HCT116 (cell line): ENCODE results near the gene PITPNM1. TPM values are rescaled to one million over a fixed set of nuclear protein-coding genes. Genes with fewer than 3 reads are reported as not detected.

ENCODE experiments used
- ATAC-seq: fragments of 200-7000 bp; cut with Tn5 transposase; 2 replicates; pipeline ENCODE4 v1.9.1; 2020; ENCODE audit warnings: mild to moderate bottlenecking, moderate library complexity
- BruUV-seq: library from RNA; stranded (reverse); fragments of 400-500 nt; replicated peaks from 2 replicates; lab custom pipeline; 2021; lab: Mats Ljungman, UMichigan
- CTCF ChIA-PET: fragments of 300-600 bp; sonication (Branson Sonifier 250); formaldehyde crosslinking; loops from one replicate; lab custom pipeline; 2021; ENCODE audit warnings: antibody characterized with exemption; lab: Charles Lee
- POLR2A ChIA-PET: fragments of 300-600, 350-600 bp; sonication (Branson Sonifier 250); formaldehyde crosslinking; loops from one replicate; lab custom pipeline; 2021; ENCODE audit warnings: antibody characterized with exemption; lab: Charles Lee
- RAD21 ChIA-PET, 2 experiments: fragments of 300-600 bp; sonication (Branson Sonifier 250); formaldehyde crosslinking; loops; one replicate each; lab custom pipeline; 2023; ENCODE audit warnings: low total read pairs in 2 of 2; ENCODE audit not compliant: uncharacterized antibody in 2 of 2, unreplicated experiment in 2 of 2, low non-redundant PET in 1 of 2; lab: Charles Lee
- DNase-seq: peaks from one replicate; pipeline ENCODE4 v3.0.0-alpha.2; 2010; ENCODE audit warnings: low read depth, low spot score
- H2AFZ ChIP-seq: fragments of 200-600 bp; shearing (Covaris generic), sonication (generic); 2 replicates; pipeline ENCODE4 v1.6.1; 2017; ENCODE audit warnings: low read depth, mixed run types, mixed read lengths, antibody characterized with exemption, low read length; ENCODE audit not compliant: poor library complexity, severe bottlenecking
- H3K27ac ChIP-seq: 2 replicates; pipeline ENCODE4 v1.5.1; 2012; ENCODE audit warnings: low read depth, low read length
- H3K27me3 ChIP-seq: fragments of 200-600 bp; sonication (generic); 2 replicates; pipeline ENCODE4 v1.6.1; 2016; ENCODE audit warnings: mixed run types, low read length, mixed read lengths; ENCODE audit not compliant: insufficient read depth
- H3K36me3 ChIP-seq, 2 experiments: fragments of 200-500 bp in 1 of 2; fragments of 200-600 bp in 1 of 2; sonication (Bioruptor generic) in 1 of 2; sonication (generic) in 1 of 2; 2 replicates each; pipeline versions ENCODE4 v1.5.1 to v1.6.1; 2014 to 2016; ENCODE audit warnings: low read length in 2 of 2, inconsistent platforms in 1 of 2, mixed read lengths in 1 of 2, mixed run types in 1 of 2; ENCODE audit not compliant: insufficient read depth in 2 of 2, control insufficient read depth in 1 of 2
- H3K4me1 ChIP-seq, 2 experiments: fragments of 200-600 bp in 1 of 2; sonication (generic) in 1 of 2; 2 replicates each; pipeline versions ENCODE4 v1.5.1 to v1.6.1; 2012 to 2017; ENCODE audit warnings: low read length in 2 of 2, inconsistent platforms in 1 of 2, mild to moderate bottlenecking in 1 of 2, mixed read lengths in 1 of 2, mixed run types in 1 of 2, moderate library complexity in 1 of 2; ENCODE audit not compliant: insufficient read depth in 2 of 2, control insufficient read depth in 1 of 2
- H3K4me2 ChIP-seq: fragments of 200-600 bp; sonication (generic); 2 replicates; pipeline ENCODE4 v1.6.1; 2017; ENCODE audit warnings: mixed run types, low read length, mixed read lengths
- H3K4me3 ChIP-seq, 2 experiments: fragments of 200-600 bp in 1 of 2; sonication (generic) in 1 of 2; replicated peaks in 1 of 2; 2 replicates each; pipeline ENCODE4 v1.5.1; 2011 to 2016; ENCODE audit warnings: low read length in 2 of 2, control low read depth in 1 of 2, low read depth in 1 of 2, mild to moderate bottlenecking in 1 of 2, mixed read lengths in 1 of 2, mixed run types in 1 of 2
- H3K79me2 ChIP-seq: fragments of 200-600 bp; sonication (generic); 2 replicates; pipeline ENCODE4 v1.6.1; 2017; ENCODE audit warnings: mild to moderate bottlenecking, mixed run types, low read length, moderate library complexity, mixed read lengths; ENCODE audit not compliant: insufficient read depth
- H3K9ac ChIP-seq: fragments of 200-600 bp; sonication (generic); 2 replicates; pipeline ENCODE4 v1.6.1; 2016; ENCODE audit warnings: low read length, mixed read lengths
- H3K9me2 ChIP-seq: fragments of 200-600 bp; sonication (generic), shearing (Covaris generic); 2 replicates; pipeline ENCODE4 v1.6.1; 2017; ENCODE audit warnings: mixed run types, mild to moderate bottlenecking, moderate library complexity; ENCODE audit not compliant: insufficient read depth
- H3K9me3 ChIP-seq, 2 experiments: fragments of 200-500 bp in 1 of 2; fragments of 200-600 bp in 1 of 2; sonication (Bioruptor generic) in 1 of 2; sonication (generic) in 1 of 2; 2 replicates each; pipeline ENCODE4 v1.6.1; 2014 to 2017; ENCODE audit warnings: low read length in 2 of 2, mixed read lengths in 2 of 2, inconsistent platforms in 1 of 2, low read depth in 1 of 2, mild to moderate bottlenecking in 1 of 2, mixed run types in 1 of 2, moderate library complexity in 1 of 2; ENCODE audit not compliant: control insufficient read depth in 1 of 2, insufficient read depth in 1 of 2
- H4K20me1 ChIP-seq: fragments of 200-600 bp; sonication (generic), shearing (Covaris generic); 2 replicates; pipeline ENCODE4 v1.6.1; 2017; ENCODE audit warnings: mixed run types, mild to moderate bottlenecking, moderate library complexity; ENCODE audit not compliant: insufficient read depth
- ATF3 ChIP-seq: IDR thresholded peaks from 2 replicates; pipeline ENCODE4 v1.6.1; 2012
- CBX3 ChIP-seq: IDR thresholded peaks from 2 replicates; pipeline ENCODE4 v1.6.1; 2012; ENCODE audit warnings: low read depth
- CTCF ChIP-seq, 3 experiments: fragments of 200-600 bp in 1 of 3; sonication (generic) in 1 of 3; IDR thresholded peaks in 2 of 3; conservative IDR thresholded peaks in 1 of 3; 2 replicates each; pipeline ENCODE4 v1.5.1; 2012 to 2017; ENCODE audit warnings: low read depth in 2 of 3, low read length in 2 of 3, antibody characterized with exemption in 1 of 3, borderline replicate concordance in 1 of 3, control low read depth in 1 of 3, mild to moderate bottlenecking in 1 of 3, mixed read lengths in 1 of 3, mixed run types in 1 of 3, moderate library complexity in 1 of 3; ENCODE audit not compliant: insufficient read depth in 1 of 3
- EGR1 ChIP-seq: IDR thresholded peaks from 2 replicates; pipeline ENCODE4 v1.6.1; 2012; ENCODE audit warnings: low read depth
- ELF1 ChIP-seq: IDR thresholded peaks from 2 replicates; pipeline ENCODE4 v1.6.1; 2012; ENCODE audit warnings: low read depth, borderline replicate concordance
- FOSL1 ChIP-seq: IDR thresholded peaks from 2 replicates; pipeline ENCODE4 v1.6.1; 2012; ENCODE audit warnings: low read depth
- POLR2A ChIP-seq: IDR thresholded peaks from 2 replicates; pipeline ENCODE4 v1.7.0; 2011; ENCODE audit warnings: borderline replicate concordance; ENCODE audit not compliant: insufficient read depth, insufficient read length; ENCODE audit errors: extremely low read depth
- RAD21 ChIP-seq: IDR thresholded peaks from 2 replicates; pipeline ENCODE4 v1.6.1; 2012; ENCODE audit warnings: low read depth, mild to moderate bottlenecking
- REST ChIP-seq: IDR thresholded peaks from 2 replicates; pipeline ENCODE4 v1.6.1; 2012; ENCODE audit warnings: low read depth
- SIN3A ChIP-seq: IDR thresholded peaks from 2 replicates; pipeline ENCODE4 v1.6.1; 2012; ENCODE audit warnings: low read depth
- SP1 ChIP-seq: IDR thresholded peaks from 2 replicates; pipeline ENCODE4 v1.6.1; 2012; ENCODE audit warnings: low read depth
- TCF7L2 ChIP-seq: IDR thresholded peaks from 2 replicates; pipeline ENCODE4 v1.7.0; 2011; ENCODE audit warnings: borderline replicate concordance, inconsistent platforms; ENCODE audit not compliant: insufficient read depth, insufficient read length; ENCODE audit errors: extremely low read depth
- YY1 ChIP-seq: IDR thresholded peaks from 2 replicates; pipeline ENCODE4 v1.6.1; 2011; ENCODE audit warnings: low read length, low read depth, moderate library complexity, mild to moderate bottlenecking; ENCODE audit not compliant: insufficient replicate concordance; ENCODE audit errors: extremely low read depth
- ZBTB33 ChIP-seq: IDR thresholded peaks from 2 replicates; pipeline ENCODE4 v1.6.1; 2011; ENCODE audit warnings: mild to moderate bottlenecking, low read length, moderate library complexity; ENCODE audit not compliant: insufficient replicate concordance; ENCODE audit errors: extremely low read depth
- ZFX ChIP-seq: fragments of 450-650 bp; IDR thresholded peaks from 2 replicates; pipeline ENCODE4 v1.6.1; 2017
- intact Hi-C: fragments of 100-400 bp; cut with micrococcal nuclease; formaldehyde crosslinking; loops from 2 replicates; pipeline ENCODE4 v1.10.0; 2022
- total RNA-seq: library from RNA; stranded (reverse); gene quantifications from one replicate; pipeline ENCODE4 v1.2.1, GENCODE V29; 2021; ENCODE audit not compliant: unreplicated experiment

PITPNM1 gene
- total RNA-seq, 1 experiment from 2014 or later = 79.5 TPM

DNA sequence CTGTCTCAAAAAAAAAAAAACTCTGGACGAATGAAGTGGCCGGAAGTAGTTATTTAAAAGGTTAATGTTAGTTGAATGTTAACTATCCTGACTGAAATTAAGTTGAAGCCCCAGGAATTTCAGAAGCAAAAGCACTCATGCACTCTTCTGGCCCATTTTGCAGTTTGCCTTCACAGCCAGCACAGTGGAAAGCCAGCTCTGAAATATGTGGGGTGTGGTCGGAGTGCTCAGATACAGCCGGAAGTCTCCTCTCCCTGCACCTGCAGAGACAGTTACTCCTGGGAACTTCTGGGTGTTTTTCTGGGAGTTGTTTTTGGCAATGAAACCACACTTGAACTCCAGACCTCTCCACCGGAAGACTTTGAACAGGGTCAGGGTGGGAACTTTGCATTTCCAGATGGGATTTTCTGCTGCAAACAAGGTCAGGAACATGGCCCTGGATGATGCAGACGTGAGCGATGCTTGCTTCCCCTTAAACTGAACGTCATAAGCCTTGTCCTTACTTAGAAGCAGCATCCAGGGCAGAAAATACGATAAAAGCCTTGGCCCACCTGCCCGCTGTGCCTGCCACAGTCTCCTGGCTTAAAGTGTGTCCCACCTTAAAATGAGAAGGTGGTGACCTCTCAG, 39.6 kb upstream of the PITPNM1 start:
- no peak overlapping the region for H3K4me2 ChIP-seq
- H3K9me2 ChIP-seq = no peaks in the 10 kb centered on the region
- ATAC-seq = no peak
- intact Hi-C loops = no loop called here
- H2AFZ ChIP-seq = no peak overlapping the region
- TF ChIP-seq EGR1 = no peak
- TF ChIP-seq POLR2A = no peak
- no peak for TF ChIP-seq SIN3A
- TF ChIP-seq YY1 = no peak
- no peak for TF ChIP-seq CTCF (IDR thresholded peaks at IDR 0.05 in 2 of 3, conservative IDR thresholded peaks at IDR 0.05 in 1 of 3; ENCODE audit: borderline replicate concordance in 1 of 3, insufficient read depth in 1 of 3, low read depth in 2 of 3, low read length in 2 of 3)
- no peak for TF ChIP-seq ZFX
- no peak for TF ChIP-seq ZBTB33
- no peak for TF ChIP-seq ATF3
- TF ChIP-seq RAD21 = no peak
- no peak for TF ChIP-seq TCF7L2
- no peak for TF ChIP-seq REST
- TF ChIP-seq FOSL1 = no peak
- no peak for TF ChIP-seq SP1
- no peak for TF ChIP-seq CBX3
- TF ChIP-seq ELF1 = no peak
- no peak overlapping the region for H3K4me3 ChIP-seq
- ChIA-PET CTCF (no interaction called here), RAD21 (no interaction called here), POLR2A (no interaction called here)
- H3K9me3 ChIP-seq = no peaks in the 10 kb centered on the region
- no peaks in the 10 kb centered on the region for H4K20me1 ChIP-seq
- no TSS peak for BruUV-seq
- H3K27ac ChIP-seq = no peak overlapping the region
- no peak for DNase-seq
- no peaks in the 10 kb centered on the region for H3K4me1 ChIP-seq
- no peaks in the 10 kb centered on the region for H3K36me3 ChIP-seq
- no peaks in the 10 kb centered on the region for H3K79me2 ChIP-seq
- no peak overlapping the region for H3K9ac ChIP-seq
- H3K27me3 ChIP-seq = no peaks in the 10 kb centered on the region
